ENCODE data around the gene GJB4.
"Not testable (repeated sequence)": the region's sequence is repeated elsewhere in the genome, so short reads cannot be mapped to it uniquely, and the experiment has no call there.

Gene GJB4

GRCh38 chr1:34746785-34747637, 12.5 kb upstream of the GJB4 start:
- DNase-seq (ENCODE audit: low spot score), result no peak

- no peak for DNase-seq (ENCODE audit: low spot score)
Measured at GRCh38 chr1:34747638-34747941, 11.9 kb upstream of the GJB4 start.

DNA sequence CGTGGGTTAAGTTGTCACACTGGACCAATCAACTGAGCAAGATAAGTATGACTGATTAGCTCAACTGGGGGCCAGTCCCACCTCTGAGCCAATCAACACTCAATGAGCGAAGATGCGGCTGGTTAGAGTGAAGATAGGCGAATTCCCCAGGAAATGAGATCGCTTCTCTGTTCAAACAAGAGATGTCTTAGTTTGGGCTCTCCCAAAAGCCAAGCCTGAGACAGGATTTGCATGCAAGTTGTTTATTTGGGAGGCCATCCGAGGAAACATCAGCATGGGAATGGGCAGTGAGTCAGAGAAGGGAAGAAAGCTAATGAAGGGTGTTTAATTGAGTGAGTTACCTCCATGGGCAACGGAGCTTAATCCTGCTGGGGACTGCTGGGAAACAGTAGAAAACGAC, 9.5 kb upstream of the GJB4 start:
- no peak for DNase-seq (ENCODE audit: low spot score)

GRCh38 chr1:34750610-34751009, 8.9 kb upstream of the GJB4 start:
- DNase-seq (ENCODE audit: low spot score), result no peak

DNA sequence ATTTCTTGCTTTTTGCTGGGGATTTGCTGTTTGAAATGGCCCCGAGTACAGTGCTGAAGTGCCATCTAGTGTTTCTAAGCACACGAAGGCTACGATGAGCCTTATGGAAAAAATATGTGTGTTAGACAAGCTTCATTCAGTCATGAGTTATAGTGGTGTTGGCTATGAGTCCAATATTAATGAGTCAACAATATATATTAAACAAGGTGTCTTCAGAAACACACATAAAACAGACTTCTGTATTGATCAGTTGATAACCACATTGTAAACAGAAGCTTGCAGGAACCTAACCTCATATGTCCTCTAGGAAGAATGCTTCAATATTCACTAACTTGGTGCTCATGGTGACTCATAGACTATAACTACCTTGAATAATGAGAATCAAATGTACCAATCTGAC, 6.4 kb upstream of the GJB4 start:
- DNase-seq (ENCODE audit: low spot score), result no peak

DNA sequence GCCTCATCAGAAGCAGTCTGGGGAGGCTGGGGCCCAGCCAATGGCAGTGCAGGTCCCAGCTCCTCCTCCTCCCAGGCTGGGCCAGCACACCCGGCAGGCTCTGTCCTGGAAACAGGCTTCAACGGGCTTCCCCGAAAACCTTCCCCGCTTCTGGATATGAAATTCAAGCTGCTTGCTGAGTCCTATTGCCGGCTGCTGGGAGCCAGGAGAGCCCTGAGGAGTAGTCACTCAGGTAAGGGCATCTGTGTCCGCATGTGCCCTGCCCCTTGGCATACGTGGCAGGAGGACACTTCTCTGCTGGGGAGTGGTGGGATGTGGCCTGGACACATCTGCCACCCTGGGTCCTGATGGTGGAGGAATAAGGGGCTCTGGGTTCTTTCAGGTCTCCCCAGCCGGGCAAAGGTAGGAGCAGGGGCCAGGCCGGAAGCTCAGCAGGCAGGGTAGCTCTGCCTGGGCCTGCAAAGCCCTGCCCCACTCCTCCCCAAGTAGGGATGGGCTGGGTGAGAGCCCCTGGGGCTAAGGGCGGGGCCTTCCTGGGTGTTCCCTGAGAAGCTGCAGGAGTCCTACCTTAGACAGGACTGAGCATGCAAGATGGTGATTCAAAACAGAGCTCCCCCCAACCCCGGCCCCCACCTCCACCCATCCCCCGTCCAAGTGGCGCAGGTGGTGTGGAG, 4.4 kb upstream of the GJB4 start, which contains the start of gene GJB5:
Gene GJB5, plus strand, starts transcription at position 84 of the 674 bp plus-strand sequence. CDS start 2,284 bp downstream, outside the sequence.
- DNase-seq (ENCODE audit: low spot score), result no peak

- DNase-seq (ENCODE audit: low spot score), result no peak
Measured at GRCh38 chr1:34755961-34756360, 3.6 kb upstream of the GJB4 start.

- no peak for DNase-seq (ENCODE audit: low spot score)
Measured at GRCh38 chr1:34757386-34757785, 2.2 kb upstream of the GJB4 start.

DNA sequence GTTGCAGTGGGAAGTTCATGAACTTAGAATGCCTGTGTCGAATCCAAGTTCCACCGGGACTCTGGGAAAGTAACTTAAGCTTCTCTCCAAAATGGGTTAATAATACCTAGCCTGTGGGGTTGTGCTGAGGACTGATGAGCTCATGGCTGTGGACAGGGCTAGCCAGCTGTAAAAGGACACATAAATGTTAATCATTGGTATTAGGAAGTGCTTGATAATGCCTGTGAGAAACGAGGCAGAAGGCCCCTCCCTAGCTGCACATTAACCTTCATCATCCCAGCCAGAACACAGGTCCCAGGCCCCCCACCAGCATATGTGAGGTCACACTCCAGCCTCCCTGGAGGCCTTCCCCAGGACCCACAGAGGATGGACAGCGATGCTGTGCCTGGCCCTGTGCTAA, 789 bp upstream of the GJB4 start:
- no peak for DNase-seq (ENCODE audit: low spot score)

DNA sequence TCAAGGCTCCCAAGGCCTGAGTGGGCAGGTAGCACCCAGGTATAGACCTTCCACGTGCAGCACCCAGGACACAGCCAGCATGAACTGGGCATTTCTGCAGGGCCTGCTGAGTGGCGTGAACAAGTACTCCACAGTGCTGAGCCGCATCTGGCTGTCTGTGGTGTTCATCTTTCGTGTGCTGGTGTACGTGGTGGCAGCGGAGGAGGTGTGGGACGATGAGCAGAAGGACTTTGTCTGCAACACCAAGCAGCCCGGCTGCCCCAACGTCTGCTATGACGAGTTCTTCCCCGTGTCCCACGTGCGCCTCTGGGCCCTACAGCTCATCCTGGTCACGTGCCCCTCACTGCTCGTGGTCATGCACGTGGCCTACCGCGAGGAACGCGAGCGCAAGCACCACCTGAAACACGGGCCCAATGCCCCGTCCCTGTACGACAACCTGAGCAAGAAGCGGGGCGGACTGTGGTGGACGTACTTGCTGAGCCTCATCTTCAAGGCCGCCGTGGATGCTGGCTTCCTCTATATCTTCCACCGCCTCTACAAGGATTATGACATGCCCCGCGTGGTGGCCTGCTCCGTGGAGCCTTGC, 1.7 kb downstream of the GJB4 start:
- DNase-seq (ENCODE audit: low spot score), result no peak

DNA sequence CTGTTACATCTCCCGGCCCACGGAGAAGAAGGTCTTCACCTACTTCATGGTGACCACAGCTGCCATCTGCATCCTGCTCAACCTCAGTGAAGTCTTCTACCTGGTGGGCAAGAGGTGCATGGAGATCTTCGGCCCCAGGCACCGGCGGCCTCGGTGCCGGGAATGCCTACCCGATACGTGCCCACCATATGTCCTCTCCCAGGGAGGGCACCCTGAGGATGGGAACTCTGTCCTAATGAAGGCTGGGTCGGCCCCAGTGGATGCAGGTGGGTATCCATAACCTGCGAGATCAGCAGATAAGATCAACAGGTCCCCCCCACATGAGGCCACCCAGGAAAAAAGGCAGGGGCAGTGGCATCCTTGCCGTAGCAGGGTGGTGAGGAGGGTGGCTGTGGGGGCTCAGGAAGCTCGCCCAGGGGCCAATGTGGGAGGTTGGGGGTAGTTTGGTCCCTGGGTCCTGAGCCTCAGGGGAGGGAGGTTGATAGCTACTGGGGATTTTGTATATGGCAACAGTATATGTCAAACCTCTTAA, 2.3 kb downstream of the GJB4 start:
- DNase-seq (ENCODE audit: low spot score), result no peak

DNA sequence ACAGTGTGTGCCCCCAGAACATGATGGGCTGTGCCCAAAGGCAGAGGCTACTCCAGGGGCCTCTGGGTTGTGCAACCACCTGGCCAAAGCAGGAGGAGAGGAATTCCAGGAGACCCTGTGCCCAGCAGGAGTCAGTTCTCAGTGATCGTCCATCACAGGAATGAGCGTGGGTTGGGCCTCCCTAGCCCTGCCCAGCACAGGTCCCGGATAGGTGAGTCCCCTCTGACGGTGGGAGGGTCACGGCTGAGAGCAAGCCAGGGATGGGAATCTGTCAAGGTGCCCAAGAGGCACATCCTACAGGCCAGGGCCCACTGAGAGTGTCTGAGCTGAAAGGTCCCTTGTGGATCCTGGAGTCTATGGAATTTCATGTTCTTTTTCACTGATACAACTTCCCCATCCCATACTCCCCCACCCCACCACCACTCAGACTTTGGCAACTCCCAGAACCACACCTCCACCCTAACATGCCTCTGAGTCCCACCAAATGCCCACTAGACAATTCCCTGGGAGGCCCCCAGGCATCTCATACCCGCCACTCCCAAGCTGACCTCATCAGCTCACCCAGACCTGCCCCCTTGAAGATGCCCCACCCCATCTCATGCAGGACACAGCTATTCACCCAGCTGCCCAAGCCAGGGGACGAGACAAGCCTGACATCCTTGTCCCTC, 3.1 kb downstream of the GJB4 start:
- no peak for DNase-seq (ENCODE audit: low spot score)

- no peak for DNase-seq (ENCODE audit: low spot score)
Measured at GRCh38 chr1:34763142-34763781, 3.7 kb downstream of the GJB4 start.

- no peak for DNase-seq (ENCODE audit: low spot score)
Measured at GRCh38 chr1:34768856-34769255, 9.3 kb downstream of the GJB4 start.

DNA sequence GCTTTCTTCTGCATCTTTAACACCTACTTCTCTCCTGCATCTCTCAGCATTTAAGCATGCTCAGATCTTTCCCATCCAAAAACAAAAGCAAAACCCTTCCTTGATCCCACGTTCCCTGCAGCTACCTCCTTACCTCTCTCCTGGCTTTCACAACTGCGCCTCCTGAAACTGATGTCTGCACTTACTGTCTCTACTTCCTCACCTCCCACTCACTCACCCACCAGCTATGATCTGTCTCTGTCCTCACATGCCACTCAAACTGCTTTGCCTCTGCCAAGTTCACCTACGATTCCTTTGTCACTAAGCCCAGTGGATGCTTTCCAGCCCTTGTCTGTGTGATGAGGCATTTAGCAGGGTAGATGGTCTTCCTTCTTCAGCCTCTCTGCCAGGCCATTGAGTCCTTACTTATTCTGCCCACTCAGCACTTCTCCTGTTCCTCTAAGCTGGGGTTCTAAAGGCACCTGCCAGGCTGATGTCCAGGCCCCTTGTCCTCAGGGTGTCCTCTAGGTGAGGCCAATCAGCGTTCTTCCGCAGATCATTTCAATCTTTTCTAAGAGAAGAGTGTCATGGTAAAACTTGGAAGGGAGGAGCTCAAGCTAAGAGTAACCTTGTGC, 11.5 kb downstream of the GJB4 start:
- DNase-seq (ENCODE audit: low spot score), result no peak

DNA sequence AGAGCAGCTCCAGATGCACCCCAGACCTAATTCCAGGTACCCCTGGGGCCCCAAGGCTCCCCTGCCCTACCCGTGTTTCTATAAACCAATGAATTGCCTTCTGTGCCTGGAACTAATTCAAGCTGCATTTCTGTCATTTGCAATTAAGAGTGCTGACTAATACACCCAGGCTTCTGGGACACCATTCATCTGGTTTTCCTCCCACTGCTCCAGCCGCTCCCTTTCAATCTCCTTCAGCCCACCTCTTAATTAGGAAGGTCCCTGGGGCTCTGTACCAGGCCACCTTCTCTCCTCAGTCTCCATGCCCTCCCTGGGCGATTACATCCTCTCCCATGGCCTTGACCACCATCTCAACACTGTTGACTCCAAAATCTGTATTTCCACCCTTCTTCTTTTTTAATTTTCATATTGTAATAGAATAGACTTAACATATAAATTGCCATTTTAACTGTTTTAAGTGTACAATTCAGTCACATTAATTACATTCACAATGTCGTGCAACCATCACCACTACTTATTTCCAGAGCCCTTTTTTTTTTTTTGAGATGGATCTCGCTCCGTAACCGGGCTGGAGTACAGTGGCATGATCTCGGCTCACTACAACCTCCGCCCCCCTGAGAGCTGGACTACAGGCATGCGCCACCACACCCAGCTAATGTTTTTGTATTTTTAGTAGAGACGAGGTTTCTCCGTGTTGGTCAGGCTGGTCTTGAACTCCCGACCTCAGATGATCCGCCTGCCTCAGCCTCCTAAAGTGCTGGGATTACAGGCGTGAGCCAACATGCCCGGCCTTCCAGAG, 12.2 kb downstream of the GJB4 start:
- DNase-seq (ENCODE audit: low spot score), result no peak

DNA sequence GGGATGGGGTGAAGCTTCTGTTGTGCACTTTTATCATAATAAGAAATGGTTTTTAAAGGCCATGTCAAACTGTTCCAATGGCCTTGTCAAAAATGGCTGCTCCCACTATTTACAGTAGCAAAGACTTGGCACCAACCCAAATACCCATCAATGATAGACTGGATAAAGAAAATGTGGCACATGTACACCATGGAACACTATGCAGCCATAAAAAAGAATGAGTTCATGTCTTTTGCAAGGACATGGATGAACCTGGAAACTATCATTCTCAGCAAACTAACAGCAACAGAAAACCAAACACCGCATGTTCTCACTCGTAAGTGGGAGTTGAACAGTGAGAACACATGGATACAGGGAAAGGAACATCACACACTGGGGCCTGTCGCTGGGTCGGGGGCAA, 13.6 kb downstream of the GJB4 start:
- DNase-seq (ENCODE audit: low spot score), result not testable (repeated sequence)

- DNase-seq (ENCODE audit: low spot score), result peak; percentile 9
Measured at GRCh38 chr1:34774957-34775356, 15.4 kb downstream of the GJB4 start.

DNA sequence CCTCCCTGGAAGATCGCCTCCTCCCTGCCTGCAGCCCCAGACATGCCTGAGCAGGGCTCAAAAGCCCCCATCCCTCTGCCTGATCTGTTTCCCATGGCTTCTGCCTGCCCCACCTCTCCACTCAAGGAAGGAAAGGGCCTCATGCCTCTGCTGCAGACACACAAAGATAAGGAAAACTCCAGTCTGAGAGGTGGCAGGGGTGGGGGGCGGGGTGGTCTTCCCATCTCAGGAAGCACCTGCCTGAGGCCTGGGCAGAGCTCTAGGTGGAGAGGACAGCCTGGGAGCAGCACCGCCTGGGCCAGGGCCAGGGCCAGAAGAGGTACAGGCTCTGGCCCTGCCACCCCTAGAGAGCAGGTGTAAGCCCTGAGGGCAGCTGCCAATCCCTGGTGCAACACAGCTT, 17.4 kb downstream of the GJB4 start:
- no peak for DNase-seq (ENCODE audit: low spot score)

DNA sequence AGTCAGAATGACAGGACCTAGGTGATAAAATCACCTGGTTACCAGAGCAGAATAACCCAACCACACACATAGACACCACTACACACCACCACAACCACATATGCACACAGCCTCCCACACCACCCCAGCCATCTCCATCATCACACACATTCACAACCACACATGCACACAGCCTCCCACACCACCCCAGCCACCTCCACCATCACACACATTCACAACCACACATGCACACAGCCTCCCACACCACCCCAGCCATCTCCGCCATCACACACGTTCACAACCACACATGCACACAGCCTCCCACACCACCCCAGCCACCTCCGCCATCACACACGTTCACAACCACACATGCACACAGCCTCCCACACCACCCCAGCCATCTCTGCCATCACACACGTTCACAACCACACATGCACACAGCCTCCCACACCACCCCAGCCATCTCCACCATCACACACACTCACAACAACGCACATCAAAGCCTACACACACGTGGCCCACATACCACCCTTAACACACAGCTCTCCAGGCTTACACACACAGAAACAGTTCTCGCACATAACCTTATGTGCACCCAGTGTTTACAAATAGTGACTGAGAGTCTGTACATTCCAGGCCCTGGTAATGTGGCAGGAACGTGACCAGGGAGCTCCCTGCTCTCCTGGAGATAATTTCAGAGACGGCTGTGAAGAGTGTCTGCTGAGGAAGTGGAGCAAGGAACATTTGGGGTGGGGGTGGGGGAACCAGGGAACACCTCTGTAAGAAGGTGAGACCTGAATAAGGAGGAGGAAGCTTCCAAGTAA, 18.2 kb downstream of the GJB4 start:
- no peak for DNase-seq (ENCODE audit: low spot score)

Measured in cerebellar cortex (tissue), 1 donor.